OCI-LY7 (cell line): ENCODE results near the gene SLC27A1.
A peak's percentile ranks its signal among the peaks of the same experiment; 100 is the strongest.

ENCODE experiments used
- EZH2phosphoT487 ChIP-seq: fragments of 200-600 bp; sonication (generic); IDR thresholded peaks from 2 replicates; pipeline ENCODE4 v1.6.1; 2018; ENCODE audit warnings: low read depth, borderline replicate concordance, mild to moderate bottlenecking, mixed run types, antibody characterized with exemption, low read length, moderate library complexity, mixed read lengths
- TF ChIP-seq, protein P1 (sequence below): fragments of 200-600 bp; sonication (generic); conservative IDR thresholded peaks from 2 replicates; pipeline ENCODE4 v1.5.1; 2014; ENCODE audit warnings: mild to moderate bottlenecking, antibody characterized with exemption, low read length, moderate library complexity, mixed read lengths

DNA sequence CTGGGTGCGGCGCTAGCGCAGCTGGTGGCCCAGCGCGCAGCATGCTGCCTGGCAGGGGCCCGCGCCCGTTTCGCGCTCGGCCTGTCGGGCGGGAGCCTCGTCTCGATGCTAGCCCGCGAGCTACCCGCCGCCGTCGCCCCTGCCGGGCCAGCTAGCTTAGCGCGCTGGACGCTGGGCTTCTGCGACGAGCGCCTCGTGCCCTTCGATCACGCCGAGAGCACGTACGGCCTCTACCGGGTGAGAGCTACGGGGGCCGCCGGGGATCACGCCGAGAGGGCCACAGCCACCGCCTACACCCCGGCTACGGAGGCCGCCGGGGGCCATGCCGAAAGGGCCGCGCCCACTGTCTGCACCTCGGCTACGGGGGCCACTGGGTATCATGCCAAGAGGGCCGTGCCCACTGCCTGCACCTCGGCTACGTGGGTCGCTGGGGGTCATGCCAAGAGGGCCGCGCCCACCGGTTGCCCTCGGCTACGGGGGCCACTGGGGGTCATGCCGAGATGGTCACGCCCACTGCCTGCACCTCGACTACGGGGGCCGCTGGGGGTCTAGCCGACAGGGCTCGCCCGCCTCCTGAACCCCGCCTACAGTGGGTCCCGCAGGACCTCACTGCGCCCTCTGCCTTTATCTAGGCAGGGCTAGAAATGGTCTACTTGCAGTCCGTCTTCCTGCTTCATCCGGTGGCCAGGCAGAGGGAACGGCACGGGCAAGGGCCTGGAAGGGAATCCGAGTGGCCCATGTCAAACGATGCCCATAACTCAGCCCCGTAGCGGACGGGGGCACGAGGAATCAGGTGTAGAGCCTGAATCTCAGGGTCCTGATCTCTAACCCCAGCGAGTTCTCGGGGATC, 41.6 kb downstream of the SLC27A1 start:
- no peak for TF ChIP-seq EZH2phosphoT487
- TF ChIP-seq, protein P1, sequence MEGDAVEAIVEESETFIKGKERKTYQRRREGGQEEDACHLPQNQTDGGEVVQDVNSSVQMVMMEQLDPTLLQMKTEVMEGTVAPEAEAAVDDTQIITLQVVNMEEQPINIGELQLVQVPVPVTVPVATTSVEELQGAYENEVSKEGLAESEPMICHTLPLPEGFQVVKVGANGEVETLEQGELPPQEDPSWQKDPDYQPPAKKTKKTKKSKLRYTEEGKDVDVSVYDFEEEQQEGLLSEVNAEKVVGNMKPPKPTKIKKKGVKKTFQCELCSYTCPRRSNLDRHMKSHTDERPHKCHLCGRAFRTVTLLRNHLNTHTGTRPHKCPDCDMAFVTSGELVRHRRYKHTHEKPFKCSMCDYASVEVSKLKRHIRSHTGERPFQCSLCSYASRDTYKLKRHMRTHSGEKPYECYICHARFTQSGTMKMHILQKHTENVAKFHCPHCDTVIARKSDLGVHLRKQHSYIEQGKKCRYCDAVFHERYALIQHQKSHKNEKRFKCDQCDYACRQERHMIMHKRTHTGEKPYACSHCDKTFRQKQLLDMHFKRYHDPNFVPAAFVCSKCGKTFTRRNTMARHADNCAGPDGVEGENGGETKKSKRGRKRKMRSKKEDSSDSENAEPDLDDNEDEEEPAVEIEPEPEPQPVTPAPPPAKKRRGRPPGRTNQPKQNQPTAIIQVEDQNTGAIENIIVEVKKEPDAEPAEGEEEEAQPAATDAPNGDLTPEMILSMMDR, result peak; percentile 51
